MM.1S (cell line): ENCODE results near the gene GSX1.

Source experiments
- DNase-seq: peaks from one replicate; pipeline ENCODE4 v3.0.0-alpha.2; 2015
- H2AFZ ChIP-seq: fragments of 300-600 bp; sonication (generic); 2 replicates; pipeline ENCODE4 v1.6.0; 2016; ENCODE audit warnings: antibody characterized with exemption, low read length
- H3F3A ChIP-seq: fragments of 300-600 bp; sonication (generic); 2 replicates; pipeline ENCODE4 v1.6.1; 2016; ENCODE audit warnings: mild to moderate bottlenecking, antibody characterized with exemption, low read length, moderate library complexity, mixed read lengths; ENCODE audit not compliant: insufficient read depth
- H3K27ac ChIP-seq: fragments of 300-600 bp; sonication (generic); 2 replicates; pipeline ENCODE4 v1.5.1; 2016; ENCODE audit warnings: mild to moderate bottlenecking, low read length
- H3K27me3 ChIP-seq: fragments of 300-600 bp; sonication (generic); replicated peaks from 2 replicates; pipeline ENCODE4 v1.6.0; 2016; ENCODE audit warnings: low read length; ENCODE audit not compliant: insufficient read depth
- H3K36me3 ChIP-seq: fragments of 300-600 bp; sonication (generic); replicated peaks from 2 replicates; pipeline ENCODE4 v1.6.1; 2016; ENCODE audit warnings: mild to moderate bottlenecking, low read length, mixed read lengths; ENCODE audit not compliant: insufficient read depth
- H3K4me1 ChIP-seq: fragments of 300-600 bp; sonication (generic); 2 replicates; pipeline ENCODE4 v1.6.1; 2016; ENCODE audit warnings: low read length, mixed read lengths
- H3K4me2 ChIP-seq: fragments of 300-600 bp; sonication (generic); 2 replicates; pipeline ENCODE4 v1.6.0; 2016; ENCODE audit warnings: low read depth, low read length
- H3K4me3 ChIP-seq: fragments of 300-600 bp; sonication (generic); 2 replicates; pipeline ENCODE4 v1.5.1; 2016; ENCODE audit warnings: low read length, mixed read lengths
- H3K79me2 ChIP-seq: fragments of 300-600 bp; sonication (generic); 2 replicates; pipeline ENCODE4 v1.6.1; 2016; ENCODE audit warnings: mixed run types, low read length, mixed read lengths
- H3K9ac ChIP-seq: fragments of 300-600 bp; sonication (generic); 2 replicates; pipeline ENCODE4 v1.6.1; 2016; ENCODE audit warnings: low read length, mixed read lengths
- H3K9me2 ChIP-seq: fragments of 300-600 bp; sonication (generic); replicated peaks from 2 replicates; pipeline ENCODE4 v1.6.1; 2016; ENCODE audit warnings: mild to moderate bottlenecking, low read length, mixed read lengths; ENCODE audit not compliant: insufficient read depth
- H3K9me3 ChIP-seq: fragments of 300-600 bp; sonication (generic); replicated peaks from 2 replicates; pipeline ENCODE4 v1.6.1; 2016; ENCODE audit warnings: mild to moderate bottlenecking, low read length, mixed read lengths; ENCODE audit not compliant: insufficient read depth
- H4K20me1 ChIP-seq: fragments of 300-600 bp; sonication (generic); 2 replicates; pipeline ENCODE4 v1.6.1; 2016; ENCODE audit warnings: mild to moderate bottlenecking, low read length, moderate library complexity, mixed read lengths; ENCODE audit not compliant: insufficient read depth
- EZH2 ChIP-seq: fragments of 300-600 bp; sonication (generic); optimal IDR thresholded peaks from 2 replicates; pipeline ENCODE3; 2017; ENCODE audit warnings: low read depth, mild to moderate bottlenecking, antibody characterized with exemption, low read length, mixed read lengths
- EZH2phosphoT487 ChIP-seq: fragments of 300-600 bp; sonication (generic); IDR thresholded peaks from 2 replicates; pipeline ENCODE4 v1.6.1; 2018; ENCODE audit warnings: antibody characterized with exemption, low read length
- TF ChIP-seq, protein P1 (sequence below): fragments of 300-600 bp; sonication (generic); IDR thresholded peaks from 2 replicates; pipeline ENCODE4 v1.5.1; 2016; ENCODE audit warnings: antibody characterized with exemption, low read length, mixed read lengths

The GSX1 gene

DNA sequence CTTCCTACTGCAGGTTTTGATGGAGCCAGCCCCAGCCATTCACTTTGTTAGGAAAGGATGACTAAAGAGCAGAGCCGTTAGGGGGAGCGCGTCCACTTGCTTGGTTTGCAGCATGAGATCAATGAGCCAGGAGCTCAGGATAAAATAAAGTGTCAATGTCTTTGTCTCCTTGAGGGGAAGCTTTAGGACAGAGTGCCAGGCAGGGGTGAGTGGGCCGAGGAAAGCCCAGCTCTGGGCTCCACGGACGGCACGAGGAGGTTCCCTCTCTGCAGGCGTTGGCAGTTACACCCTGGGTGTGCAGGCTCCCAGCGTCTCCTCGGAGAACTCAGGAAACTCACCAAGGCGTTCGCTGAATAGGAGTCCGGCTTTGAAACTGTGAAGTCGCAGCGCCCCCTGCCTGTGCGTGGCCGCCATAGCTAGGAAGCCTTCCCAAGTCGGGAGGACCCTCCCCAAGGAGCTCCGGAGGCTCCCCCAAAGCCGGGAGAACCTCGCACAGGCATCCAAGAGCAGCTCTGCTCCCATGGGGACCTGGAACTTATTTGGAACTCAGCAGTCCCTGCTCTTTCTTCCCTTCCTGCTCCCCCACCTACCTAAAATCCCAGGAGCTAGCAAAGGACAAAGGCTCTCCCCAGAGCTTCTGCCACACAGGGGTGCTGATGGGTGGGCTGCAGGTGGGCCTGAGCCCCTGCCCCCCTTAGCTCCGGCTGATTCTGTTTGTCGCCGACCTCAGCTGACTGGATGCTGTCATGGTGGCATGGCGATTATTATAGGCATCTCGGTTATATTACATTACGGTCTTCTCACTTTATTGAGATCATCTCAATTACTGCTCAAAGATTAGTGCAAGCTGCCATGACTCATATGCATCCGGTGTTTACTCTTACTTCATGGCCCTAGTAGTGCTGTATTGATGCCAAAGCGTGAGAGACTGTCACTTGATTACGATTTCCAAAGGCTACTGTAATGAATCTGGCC, 34.4 kb downstream of the GSX1 start:
- Histone ChIP-seq H3K36me3 (no peaks in the 10 kb centered on the region), H3K27ac (no peak overlapping the region), H3K9me3 (no peaks in the 10 kb centered on the region), H2AFZ (peak overlapping the region; percentile 48; the same call in 1 of the 2 replicates), H3K4me3 (peak overlapping the region; percentile 48), H3F3A (no peaks in the 10 kb centered on the region), H4K20me1 (no peaks in the 10 kb centered on the region), H3K79me2 (no peaks in the 10 kb centered on the region), H3K4me2 (peak overlapping the region; percentile 68), H3K27me3 (peaks cover 14% of the 10 kb centered on the region), H3K4me1 (no peaks in the 10 kb centered on the region), H3K9me2 (no peaks in the 10 kb centered on the region), H3K9ac (no peak overlapping the region)
- TF ChIP-seq, protein P1, sequence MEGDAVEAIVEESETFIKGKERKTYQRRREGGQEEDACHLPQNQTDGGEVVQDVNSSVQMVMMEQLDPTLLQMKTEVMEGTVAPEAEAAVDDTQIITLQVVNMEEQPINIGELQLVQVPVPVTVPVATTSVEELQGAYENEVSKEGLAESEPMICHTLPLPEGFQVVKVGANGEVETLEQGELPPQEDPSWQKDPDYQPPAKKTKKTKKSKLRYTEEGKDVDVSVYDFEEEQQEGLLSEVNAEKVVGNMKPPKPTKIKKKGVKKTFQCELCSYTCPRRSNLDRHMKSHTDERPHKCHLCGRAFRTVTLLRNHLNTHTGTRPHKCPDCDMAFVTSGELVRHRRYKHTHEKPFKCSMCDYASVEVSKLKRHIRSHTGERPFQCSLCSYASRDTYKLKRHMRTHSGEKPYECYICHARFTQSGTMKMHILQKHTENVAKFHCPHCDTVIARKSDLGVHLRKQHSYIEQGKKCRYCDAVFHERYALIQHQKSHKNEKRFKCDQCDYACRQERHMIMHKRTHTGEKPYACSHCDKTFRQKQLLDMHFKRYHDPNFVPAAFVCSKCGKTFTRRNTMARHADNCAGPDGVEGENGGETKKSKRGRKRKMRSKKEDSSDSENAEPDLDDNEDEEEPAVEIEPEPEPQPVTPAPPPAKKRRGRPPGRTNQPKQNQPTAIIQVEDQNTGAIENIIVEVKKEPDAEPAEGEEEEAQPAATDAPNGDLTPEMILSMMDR: peak; percentile 64
- TF ChIP-seq EZH2 (no peak), EZH2phosphoT487 (no peak)
- peak; percentile 60 for DNase-seq

DNA sequence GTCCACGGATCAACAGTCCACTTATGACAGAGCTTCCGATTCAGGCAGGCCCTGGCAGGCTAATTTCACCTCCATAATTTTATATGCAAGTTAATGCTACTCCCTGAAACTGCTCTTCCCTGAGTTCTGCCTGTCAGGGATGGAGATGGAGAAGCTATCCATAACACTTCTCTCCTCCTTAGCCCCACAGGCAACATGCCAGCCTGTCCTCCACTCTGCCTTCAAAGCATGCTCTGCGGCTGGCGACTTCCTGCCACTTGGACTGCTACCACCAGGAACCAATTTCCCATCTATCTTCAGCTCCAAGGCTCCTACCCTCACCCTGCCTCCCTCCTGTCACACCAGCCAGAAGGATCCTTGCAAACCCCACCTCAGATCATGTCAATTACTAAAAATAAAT, 35.4 kb downstream of the GSX1 start:
- no peaks in the 10 kb centered on the region for H3K9me3 ChIP-seq
- no peak overlapping the region for H3K27ac ChIP-seq
- peaks cover 9% of the 10 kb centered on the region for H3K27me3 ChIP-seq
- H4K20me1 ChIP-seq: no peaks in the 10 kb centered on the region
- no peak overlapping the region for H3K4me3 ChIP-seq
- no peaks in the 10 kb centered on the region for H3F3A ChIP-seq
- no peak overlapping the region for H3K4me2 ChIP-seq
- H3K4me1 ChIP-seq: no peaks in the 10 kb centered on the region
- no peaks in the 10 kb centered on the region for H3K36me3 ChIP-seq
- H3K9ac ChIP-seq: no peak overlapping the region
- DNase-seq: no peak
- no peak for TF ChIP-seq EZH2
- no peak for TF ChIP-seq EZH2phosphoT487
- TF ChIP-seq, protein P1: no peak
- H3K9me2 ChIP-seq: no peaks in the 10 kb centered on the region
- no peaks in the 10 kb centered on the region for H3K79me2 ChIP-seq
- H2AFZ ChIP-seq: no peak overlapping the region

DNA sequence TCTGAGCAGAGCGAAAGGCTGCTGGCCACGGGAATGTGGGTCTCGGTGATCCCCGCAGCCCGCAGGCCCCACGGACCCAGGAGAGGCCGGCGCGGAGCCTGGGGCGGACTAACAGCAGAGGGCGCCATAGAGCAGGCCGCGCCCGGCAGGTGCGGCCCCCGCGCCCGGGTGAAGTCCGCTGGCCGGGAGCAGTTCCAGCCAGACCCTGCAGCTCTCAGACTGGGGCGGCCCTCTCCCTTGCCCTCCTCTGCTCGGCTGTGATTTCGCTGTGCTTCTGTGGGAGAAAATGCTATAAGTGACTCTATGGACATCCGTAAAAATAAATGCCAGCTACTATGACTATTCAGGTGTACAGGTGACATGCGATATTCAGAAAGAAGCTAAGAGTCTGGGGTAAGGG, 37.7 kb downstream of the GSX1 start:
- peak; percentile 35 for DNase-seq
- no peaks in the 10 kb centered on the region for H3F3A ChIP-seq
- H3K36me3 ChIP-seq: no peaks in the 10 kb centered on the region
- no peaks in the 10 kb centered on the region for H3K27me3 ChIP-seq
- TF ChIP-seq, protein P1: peak; percentile 60
- no peak for TF ChIP-seq EZH2phosphoT487
- H3K9me2 ChIP-seq: no peaks in the 10 kb centered on the region
- H4K20me1 ChIP-seq: no peaks in the 10 kb centered on the region
- H3K27ac ChIP-seq: no peak overlapping the region
- H3K4me1 ChIP-seq: no peaks in the 10 kb centered on the region
- no peak overlapping the region for H3K4me3 ChIP-seq
- no peak overlapping the region for H3K9ac ChIP-seq
- H2AFZ ChIP-seq: no peak overlapping the region
- H3K79me2 ChIP-seq: no peaks in the 10 kb centered on the region
- H3K4me2 ChIP-seq: peak overlapping the region; percentile 41; the same call in 1 of the 2 replicates
- H3K9me3 ChIP-seq: no peaks in the 10 kb centered on the region
